Hematopoietic multipotent progenitor cell treated with erythropoietin and hydrocortisone succinate and interleukin-3 and kit ligand, for 17 days (in vitro differentiated cells): ENCODE results near the gene DACT2.

Experiments
- DNase-seq: peaks from one replicate; pipeline ENCODE4 v3.0.0-alpha.2; 2015; ENCODE audit warnings: low spot score

Gene DACT2

DNA sequence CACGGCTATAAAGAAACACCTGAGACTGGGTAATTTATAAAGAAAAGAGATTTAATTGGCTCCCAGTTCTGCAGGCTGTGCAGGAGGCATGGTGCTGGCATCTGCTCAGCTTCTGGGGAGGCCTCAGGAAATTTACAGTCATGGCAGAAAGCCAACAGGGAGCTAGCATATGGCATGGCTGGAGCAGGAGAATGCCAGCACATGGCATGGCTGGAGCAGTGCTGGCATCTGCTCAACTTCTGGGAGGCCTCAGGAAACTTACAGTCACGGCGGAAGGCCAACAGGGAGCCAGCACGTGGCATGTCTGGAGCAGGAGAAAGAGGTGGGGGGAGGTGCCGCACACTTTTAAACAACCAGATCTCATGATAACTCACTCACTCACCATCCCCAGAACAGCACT is 32.5 kb upstream of the DACT2 start:
- DNase-seq = no peak

DNA sequence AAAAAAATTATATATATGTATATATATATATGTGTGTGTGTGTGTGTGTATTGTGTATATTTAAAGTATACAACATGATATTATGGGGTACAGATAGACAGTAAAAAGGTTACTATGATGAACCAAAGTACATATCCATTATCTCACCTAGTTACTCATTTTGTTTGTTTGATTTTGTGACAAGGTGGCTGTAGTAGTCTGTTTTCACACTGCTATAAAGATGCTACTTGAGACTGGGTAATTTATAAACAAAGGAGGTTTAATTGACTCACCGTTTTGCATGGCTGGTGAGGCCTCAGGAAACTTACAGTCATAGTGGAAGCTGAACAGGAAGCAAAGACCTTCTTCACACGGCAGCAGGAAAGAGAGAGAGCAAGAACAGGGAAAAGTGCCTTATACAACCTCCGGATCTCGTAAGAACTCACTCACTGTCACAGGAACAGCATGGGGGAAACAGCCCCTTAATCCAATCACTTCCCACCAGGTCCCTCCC is 30.2 kb upstream of the DACT2 start:
- no peak for DNase-seq

DNA sequence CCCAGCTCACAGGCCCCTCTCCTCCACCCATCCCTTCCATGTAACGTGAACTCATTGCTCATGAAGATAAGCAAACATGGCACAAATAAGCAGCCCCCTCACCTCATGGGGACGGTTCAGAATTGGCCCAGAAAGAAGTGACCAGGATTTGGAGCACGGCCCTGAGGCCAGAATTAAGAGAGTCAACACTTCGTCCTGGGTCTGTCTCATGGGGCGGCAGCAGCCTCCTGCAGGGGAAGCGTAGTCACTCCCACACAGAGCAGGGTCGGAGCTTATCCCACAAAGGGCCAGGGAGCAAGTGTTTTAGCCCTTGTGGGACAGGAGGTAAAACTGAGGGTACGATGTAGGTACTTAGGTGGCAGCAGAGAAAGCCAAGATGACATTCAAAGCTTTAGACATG is 28.6 kb upstream of the DACT2 start:
- DNase-seq = no peak

DNA sequence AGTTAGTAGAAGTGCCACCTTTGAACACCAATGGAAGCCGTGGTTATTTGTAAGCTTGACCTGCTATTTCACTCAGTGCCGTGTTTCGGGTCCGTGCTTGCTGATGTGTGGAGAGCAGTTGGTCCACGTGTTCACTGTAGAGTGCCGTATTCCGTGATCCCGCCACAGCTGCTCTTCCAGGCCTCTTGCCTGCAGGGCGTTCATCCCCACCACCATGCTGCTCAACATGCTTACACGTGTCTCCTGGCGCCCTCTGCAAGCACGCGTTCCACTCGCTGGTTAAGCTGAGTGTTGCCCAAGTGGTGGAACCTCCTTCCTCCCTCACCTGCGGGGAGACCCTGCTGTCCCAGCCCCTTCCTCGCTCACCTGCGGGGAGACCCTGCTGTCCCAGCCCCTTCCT is 28.0 kb upstream of the DACT2 start:
- no peak for DNase-seq

DNA sequence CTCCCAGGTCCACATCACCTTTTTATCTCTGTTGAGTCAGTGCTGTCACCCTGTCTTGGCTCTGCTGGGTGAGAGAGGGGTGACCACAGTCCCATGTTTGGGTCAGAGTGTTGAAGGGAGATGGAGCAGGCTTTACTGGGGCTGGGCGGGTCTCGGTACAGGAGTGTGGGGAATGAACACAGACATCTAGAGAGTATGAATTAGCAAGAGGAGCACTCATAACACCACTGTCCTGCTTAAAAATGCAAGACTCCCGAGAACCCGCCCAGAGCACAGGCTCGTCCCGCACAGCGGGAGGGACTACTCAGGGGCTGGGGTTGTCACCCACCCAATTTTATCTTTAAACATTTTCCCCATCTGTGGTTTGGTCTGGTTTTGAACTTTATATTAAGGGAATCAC is 27.5 kb upstream of the DACT2 start:
- no peak for DNase-seq

DNA sequence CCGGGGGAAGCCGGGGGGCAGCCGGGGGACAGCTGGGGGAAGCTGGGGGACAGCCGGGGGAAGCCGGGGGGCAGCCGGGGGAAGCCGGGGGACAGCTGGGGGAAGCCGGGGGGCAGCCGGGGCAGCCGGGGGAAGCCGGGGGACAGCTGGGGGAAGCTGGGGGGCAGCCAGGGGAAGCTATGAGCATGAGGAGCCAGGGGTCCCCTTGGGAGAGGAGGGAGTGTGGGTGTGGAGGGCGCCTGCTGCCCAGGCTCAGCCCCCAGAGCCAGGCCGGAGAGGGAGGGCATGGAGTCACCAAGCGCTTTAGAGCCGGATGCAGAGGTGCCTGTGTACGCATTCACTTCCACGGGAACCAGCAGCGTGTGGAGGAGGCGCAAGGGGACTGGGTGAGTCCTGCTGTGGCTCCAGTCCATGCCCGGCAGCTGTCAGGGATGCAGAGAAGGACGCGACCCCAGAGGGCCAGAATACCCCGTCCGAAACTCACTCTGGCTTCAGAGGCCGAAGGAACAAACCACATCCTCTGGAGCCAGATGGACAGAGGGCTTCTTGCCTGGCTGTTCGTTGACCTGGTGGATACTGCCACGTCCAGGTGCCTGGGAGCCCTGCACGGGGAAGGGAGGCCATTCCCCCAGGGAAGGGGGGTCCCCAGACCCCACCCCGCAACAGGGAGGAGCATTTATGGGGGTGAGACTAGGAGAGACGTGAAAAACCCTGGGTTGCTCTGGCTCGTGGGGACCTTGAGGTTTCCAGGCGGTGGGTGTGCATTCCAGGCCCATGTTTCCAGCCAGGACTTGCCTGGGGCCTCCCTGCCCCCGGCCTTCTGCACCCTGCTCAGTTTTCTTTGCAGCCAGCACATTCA is 26.5 kb upstream of the DACT2 start:
- DNase-seq = no peak

DNA sequence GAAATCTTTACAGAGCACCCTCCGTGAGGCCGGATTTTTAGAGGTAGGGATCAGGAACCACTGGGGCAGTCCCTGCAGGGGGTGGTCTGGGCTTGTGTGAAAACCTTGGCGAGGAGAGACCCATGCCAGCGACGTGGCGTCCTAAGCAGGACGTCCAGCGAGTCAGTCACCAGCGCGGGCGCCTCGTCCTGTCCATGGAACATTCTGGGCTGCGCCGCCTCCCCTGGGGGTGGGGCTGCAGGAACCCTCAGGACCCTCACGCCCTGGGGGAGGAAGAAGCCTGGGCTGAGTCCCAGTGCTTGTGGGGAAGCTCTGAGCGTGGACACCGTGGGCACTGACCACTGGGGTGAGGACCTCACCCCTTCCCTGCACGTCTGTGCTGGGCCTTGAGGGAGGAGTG is 25.7 kb upstream of the DACT2 start:
- DNase-seq = no peak

DNA sequence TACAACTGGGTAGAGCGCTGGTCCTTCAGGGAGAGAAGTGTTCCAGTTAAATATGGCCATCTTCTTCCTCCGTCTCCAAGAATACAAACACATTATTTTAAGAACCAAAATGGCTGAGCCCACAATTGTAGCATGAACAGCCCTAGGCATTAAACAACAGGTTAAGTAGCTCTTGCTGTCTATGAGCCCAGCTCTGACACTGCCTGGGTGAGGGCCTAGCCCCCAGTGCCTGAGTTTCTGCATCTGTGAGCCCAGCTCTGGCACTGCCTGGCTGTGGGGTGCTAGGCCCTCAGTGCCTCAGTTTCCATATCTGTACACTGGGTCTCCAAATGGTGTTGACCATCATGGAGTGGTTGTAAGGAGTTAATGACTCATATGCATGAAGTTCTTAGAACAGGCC is 24.8 kb upstream of the DACT2 start:
- no peak for DNase-seq

DNA sequence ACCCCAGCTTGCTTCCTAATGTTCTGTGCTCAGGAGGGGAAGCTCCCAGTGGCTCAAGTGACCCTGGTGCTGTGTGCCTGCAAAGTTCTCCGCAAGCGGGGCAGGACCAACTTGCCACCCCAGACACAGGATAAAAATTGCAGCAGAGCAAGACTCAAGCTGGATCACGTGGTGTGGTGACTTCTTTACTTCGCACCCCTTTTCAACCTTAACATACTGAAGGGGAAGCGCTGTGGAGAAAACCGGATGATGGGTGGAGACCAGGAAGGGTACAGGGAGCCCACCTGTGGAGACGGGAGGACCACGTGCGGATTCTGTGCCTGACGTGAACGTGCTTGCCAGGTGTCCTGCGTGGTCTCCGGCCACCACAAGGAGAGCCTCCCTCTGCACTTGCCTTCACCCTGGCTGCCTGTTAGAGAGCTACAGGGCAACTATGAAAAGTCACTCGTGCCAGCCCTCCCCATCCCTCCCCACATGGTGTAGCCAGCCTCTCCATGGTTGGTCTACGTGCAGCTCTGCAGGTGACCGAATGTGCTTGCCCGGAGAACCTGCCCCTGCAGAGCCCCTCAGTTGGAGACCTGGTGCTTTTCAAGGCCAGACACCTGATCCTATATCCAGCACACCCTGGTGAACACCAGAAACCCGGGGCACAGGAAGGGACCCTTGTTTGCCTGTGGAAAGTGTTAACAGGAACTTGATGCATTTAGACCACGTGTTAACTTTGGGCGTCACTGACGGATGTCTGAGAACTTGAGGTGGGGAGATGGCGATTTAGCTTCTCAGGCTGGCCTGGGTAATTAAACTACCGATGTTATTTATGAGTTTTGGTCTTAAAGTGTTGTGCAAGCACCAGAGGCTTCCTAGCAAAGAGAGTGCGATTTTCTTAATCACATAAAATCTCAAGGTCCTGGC is 23.9 kb upstream of the DACT2 start:
- DNase-seq = no peak

DNA sequence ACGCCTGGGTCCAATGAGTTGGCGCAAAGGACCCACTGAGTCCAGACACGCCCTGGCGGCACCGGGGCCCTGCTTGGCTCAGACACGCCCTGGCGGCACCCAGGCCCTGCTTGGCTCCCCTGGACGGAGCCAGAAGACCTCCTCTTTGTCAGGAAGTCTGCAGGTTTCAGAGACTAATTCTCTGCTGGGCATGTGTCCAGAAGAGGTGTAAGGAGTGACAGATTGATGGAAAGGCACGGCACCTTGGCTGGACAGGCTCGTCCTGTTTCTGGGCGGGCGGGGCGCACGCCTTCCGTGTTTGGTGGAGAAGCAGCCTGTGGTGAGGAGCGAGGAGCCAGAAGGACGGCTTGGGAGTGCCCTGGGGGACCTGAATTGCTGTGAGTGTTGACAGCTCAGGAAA is 23.1 kb upstream of the DACT2 start:
- no peak for DNase-seq

DNA sequence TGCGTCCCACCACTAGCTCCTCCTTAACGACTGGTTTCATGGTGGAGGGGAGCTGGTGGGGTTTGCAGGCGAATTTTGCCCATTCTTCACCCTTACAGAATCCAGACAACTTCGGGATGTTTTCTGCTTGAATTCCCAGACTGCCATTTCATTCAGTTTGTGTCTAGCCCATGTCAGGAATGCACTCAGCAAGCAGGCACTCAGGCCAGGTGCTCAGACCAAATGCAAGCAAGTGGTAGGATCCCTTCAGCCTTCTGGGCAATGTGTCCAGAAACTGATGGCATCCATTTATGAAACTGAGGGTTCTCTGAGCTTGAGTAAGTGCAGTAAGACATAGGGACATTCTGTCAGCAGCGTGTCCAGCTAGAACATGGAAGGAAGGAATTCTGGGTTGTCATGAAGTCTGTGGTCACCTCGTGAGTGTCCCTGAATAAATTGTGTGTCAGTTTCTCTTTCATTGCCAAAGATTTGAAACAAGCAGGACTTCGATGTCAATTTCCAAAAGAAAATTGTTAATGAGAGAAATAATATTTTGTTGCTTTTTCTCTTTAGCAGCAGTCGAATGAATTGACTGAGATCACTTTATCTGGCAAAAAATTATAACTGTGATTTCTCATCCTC is 21.8 kb upstream of the DACT2 start:
- DNase-seq = no peak

DNA sequence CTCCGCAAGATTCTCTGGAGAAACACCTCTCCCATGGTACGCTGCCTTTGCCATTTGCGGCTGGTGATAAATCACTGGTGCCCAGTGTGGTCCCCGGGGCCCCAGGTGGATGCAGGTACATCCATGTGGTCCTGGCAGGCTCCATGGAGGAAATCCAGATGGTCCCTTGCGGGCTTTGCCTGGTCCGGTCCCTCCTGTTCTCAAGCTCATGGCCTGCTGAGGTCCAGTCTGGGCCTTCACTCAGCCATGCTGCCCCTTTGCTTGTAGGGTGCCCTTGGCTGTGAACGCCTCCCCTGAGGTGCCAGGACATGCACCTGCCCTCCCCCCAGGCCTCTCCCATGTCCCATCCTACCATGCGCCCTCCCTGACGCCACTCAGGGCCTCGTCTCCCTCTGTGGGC is 21.2 kb upstream of the DACT2 start:
- no peak for DNase-seq

DNA sequence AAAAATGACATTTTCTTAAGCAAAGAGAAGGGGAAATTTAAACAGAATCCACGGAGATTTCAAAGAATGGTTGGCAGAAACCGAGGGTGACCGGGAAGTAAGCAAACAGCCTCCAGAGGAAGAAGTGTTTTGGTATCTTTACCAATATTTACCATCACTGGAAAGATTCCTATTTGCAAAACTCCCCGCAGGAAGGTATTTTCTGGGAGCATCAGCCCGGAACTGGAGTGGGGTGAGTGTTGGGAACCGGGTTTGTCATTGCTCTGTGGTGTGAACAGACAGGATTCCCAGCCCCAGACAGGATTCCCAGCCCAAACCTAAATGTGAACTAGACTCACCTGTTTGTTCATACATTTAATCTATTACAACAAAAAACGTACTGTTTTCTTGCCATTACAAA is 19.2 kb upstream of the DACT2 start:
- DNase-seq = no peak

DNA sequence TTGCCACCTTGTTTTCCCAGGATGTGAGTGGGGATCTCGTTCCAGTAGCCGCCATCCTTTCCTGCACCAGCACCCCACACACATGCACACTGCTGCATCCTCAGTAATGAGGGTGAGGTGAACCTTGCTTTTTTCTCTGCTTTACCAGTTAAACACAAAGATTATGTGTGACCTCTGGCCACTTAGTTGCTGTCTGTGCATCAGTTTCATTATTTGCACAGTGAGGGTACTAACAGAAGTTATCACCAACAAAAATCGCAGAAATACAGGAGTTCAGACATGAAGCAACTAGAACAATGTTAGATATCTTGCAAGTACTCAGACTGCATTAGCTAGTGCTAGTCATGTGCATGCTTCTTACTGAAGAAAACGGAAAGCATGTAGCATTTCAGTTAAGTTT is 17.4 kb upstream of the DACT2 start:
- DNase-seq = no peak

DNA sequence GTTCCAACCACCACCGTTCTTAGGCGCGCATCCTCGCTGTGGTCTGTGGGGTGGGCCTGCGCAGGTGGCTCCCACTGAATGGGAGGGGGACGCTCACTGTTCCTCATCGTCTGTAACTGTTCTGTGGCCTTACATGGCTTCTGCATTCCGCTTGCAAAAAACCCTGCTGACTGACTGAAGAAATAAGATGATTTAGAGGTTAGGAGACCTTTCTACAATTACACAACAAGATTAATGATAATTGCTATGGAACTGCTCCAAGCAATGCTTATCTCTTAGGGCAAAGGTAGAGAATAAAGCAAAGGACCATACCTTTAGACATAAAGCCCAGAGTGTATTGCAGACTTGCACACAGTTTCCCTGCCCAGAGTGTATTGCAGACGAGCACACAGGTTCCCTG is 14.4 kb upstream of the DACT2 start:
- no peak for DNase-seq

DNA sequence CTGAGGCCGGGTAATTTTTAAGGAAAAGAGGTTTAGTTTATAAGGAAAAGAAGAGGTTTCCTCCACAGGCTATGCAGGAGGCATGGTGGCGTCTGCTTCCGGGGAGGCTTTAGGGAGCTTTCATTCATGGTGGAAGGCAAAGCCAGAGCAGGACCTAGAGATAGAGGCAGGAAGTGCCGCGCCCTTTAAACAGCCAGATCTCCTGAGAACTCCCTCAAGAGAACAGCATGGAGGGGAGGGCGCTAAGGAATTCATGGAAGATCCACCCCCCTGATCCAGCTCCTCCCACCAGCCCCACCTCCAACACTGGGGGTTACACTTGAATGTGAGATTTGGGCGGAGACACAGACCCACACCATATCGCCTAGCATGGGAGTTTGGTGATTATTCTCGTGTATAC is 13.9 kb upstream of the DACT2 start:
- no peak for DNase-seq

DNA sequence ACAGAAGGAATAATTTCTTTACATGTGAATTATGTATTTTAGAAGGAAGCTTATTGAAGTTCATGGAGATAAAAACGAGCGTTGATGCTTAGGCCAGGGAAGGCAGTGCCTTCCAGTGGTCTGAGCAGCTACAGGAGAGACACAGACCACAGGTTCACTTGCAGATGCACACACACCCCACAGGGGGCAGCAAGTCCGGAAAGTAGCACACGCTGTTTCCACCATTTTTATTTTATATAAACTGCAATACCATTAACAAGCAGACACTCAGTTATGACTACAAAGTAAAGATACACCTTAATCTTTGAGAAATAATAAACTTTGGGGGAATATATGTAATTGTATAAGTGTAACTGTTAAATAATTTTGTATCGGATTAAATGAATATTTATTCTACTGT is 13.5 kb upstream of the DACT2 start:
- DNase-seq = peak; percentile 11

DNA sequence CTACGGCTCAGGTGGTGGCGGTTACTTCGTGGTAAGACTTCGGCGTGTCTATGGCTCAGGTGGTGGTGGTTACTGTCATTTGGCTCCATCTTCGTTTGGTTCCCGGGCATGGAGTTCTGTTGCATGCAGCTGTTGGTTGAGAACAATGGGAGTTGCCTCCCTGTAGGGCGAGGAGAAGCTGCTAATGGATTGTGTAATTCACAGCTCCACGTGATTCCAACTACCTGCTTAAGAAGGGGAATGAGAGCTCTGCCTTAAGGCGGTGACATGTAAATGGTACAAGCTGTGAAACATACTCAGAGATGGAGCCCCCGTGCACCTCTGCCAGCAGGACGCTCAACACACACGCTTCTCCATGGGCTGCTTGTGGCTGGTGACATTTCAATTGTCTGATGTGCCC is 12.4 kb upstream of the DACT2 start:
- no peak for DNase-seq

DNA sequence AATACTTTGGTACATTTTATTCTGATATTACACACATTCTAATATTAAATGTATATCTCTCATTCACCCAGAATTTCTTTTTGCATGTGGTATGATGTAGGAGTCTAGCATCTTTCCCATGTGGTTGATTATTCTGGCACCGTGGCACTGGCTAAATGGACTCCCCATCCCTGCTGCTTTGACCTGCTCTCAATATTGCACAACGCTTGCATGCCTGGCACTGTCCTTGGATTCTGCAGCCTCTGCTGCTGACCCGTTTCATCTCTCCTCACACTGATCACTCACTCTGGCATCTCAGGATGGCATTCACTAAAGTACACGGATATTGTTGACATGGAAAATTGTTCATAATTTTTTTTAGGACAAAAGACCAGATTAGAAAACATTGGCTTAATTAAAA is 11.5 kb upstream of the DACT2 start:
- DNase-seq = no peak

DNA sequence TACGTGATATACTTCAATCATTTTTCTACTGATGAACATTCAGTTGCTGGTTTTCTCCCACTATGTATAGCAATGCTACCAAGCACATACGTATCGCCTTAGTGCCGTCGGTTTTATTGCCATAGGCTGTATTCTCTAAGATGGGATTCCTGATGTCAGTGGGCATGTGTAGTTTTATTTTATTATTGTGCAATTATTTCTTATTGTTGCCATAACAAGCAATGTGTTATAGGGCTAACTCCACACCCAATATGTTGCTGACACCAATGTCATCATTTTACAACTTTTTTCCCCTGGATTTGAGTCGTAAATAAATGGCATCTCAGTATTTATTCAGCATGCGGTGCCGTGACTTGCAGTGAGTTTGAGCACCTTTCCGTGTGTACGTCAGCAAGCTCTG is 10.8 kb upstream of the DACT2 start:
- DNase-seq = no peak

DNA sequence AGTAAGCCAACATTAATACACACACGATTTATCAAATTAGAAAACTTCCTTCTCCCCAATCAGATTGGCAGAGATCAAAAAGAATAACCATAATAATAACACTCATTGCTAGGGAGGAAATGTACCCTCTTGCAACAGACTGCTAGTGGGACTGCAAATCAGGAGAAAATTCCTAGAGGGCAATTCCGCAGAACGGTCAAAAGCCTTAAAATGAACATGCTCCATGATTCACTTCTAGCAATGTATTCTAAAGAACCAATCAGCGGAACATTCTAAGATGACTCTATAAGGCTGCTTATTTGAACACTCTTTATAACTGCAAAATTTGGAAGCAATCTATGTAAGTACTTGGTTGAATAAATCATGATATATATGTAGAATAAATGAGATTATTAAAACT is 8.5 kb upstream of the DACT2 start:
- DNase-seq = no peak
